K562 (cell line): ENCODE measurements around the gene PRKAR2B. TPM values are rescaled to one million over a fixed set of nuclear protein-coding genes. Genes with fewer than 3 reads are reported as not detected.

Source experiments
- ADNP ChIP-seq: fragments of 200-800 bp; sonication (Bioruptor generic); IDR thresholded peaks from 2 replicates; pipeline ENCODE4 v1.6.1; 2016; ENCODE audit warnings: missing genetic modification characterization, missing compliant biosample characterization
- BCOR ChIP-seq: fragments of 450-650 bp; IDR thresholded peaks from 2 replicates; pipeline ENCODE4 v1.6.1; 2016
- CCNT2 ChIP-seq: IDR thresholded peaks from 2 replicates; pipeline ENCODE4 v1.6.1; 2011; ENCODE audit warnings: borderline replicate concordance, low read depth, mild to moderate bottlenecking, moderate library complexity, mixed read lengths, low read length; ENCODE audit not compliant: insufficient read length; ENCODE audit errors: extremely low read depth
- CHD4 ChIP-seq: fragments of 200-600 bp; sonication (generic); IDR thresholded peaks from 3 replicates; pipeline ENCODE4 v1.6.1; 2012; ENCODE audit warnings: low read depth, mild to moderate bottlenecking, mixed read lengths, low read length, inconsistent platforms; ENCODE audit not compliant: insufficient read depth, insufficient replicate concordance, poor library complexity, severe bottlenecking
- CSDE1 ChIP-seq, 2 experiments: fragments of 450-650 bp; IDR thresholded peaks; 2 replicates each; pipeline ENCODE4 v1.6.1; 2016; ENCODE audit warnings: mild to moderate bottlenecking in 1 of 2
- HDAC3 ChIP-seq: fragments of 450-650 bp; IDR thresholded peaks from 2 replicates; pipeline ENCODE4 v1.6.1; 2018; ENCODE audit warnings: borderline replicate concordance, mild to moderate bottlenecking, moderate library complexity; ENCODE audit not compliant: partially characterized antibody
- KDM1A ChIP-seq, 2 experiments: fragments of 450-650 bp; IDR thresholded peaks; 2 replicates each; pipeline ENCODE4 v1.6.1; 2016; ENCODE audit warnings: mild to moderate bottlenecking in 2 of 2
- PHF21A ChIP-seq: fragments of 450-650 bp; IDR thresholded peaks from 2 replicates; pipeline ENCODE4 v1.6.1; 2017; ENCODE audit warnings: low read depth, borderline replicate concordance
- RBBP5 ChIP-seq: fragments of 200-600 bp; sonication (generic); IDR thresholded peaks from 2 replicates; pipeline ENCODE4 v1.6.1; 2012; ENCODE audit warnings: borderline replicate concordance, mild to moderate bottlenecking, low read length, control low read depth, inconsistent platforms; ENCODE audit not compliant: insufficient read depth, poor library complexity, severe bottlenecking
- RCOR1 ChIP-seq, 2 experiments: IDR thresholded peaks; 2 replicates each; pipeline ENCODE4 v1.6.1; 2012; ENCODE audit warnings: low read depth in 2 of 2, low read length in 2 of 2, borderline replicate concordance in 1 of 2, improper control_type of control experiment in 1 of 2
- ZFP36 ChIP-seq: fragments of 150-350 bp; IDR thresholded peaks from 2 replicates; pipeline ENCODE4 v1.6.1; 2018; ENCODE audit warnings: low read length, low read depth; ENCODE audit not compliant: partially characterized antibody
- polyA plus RNA-seq, 8 experiments: library from polyadenylated mRNA; depleted of rRNA in 4 of 8; stranded (reverse) in 5 of 8; unstranded in 3 of 8; fragments of >200 nt; fragmentation: Nextera tagmentation in 2 of 8; fragmentation: Illumina TruSeq in 1 of 8; extraction: Ambion mirVana in 2 of 8; extraction: Trizol in 1 of 8; gene quantifications; 2 replicates each; pipeline versions ENCODE4 v1.2.1 to v1.2.3, GENCODE V29; 2011 to 2014; ENCODE audit warnings: inconsistent platforms in 1 of 8, missing spikeins in 1 of 8
- total RNA-seq, 7 experiments: library from RNA; depleted of rRNA in 6 of 7; stranded (reverse); fragments of >200 nt in 6 of 7; fragmentation: Illumina TruSeq in 2 of 7; extraction: Trizol in 2 of 7; gene quantifications; 2 replicates each; pipeline versions ENCODE4 v1.2.1 to v1.2.3, GENCODE V29; 2011 to 2021; ENCODE audit warnings: low replicate concordance in 1 of 7
- TF ChIP-seq, protein P1 (sequence below), 2 experiments: fragments of 450-650 bp; IDR thresholded peaks; 2 replicates each; pipeline ENCODE4 v1.6.1; 2016; ENCODE audit warnings: mild to moderate bottlenecking in 2 of 2, borderline replicate concordance in 1 of 2, low read depth in 1 of 2, moderate library complexity in 1 of 2

Gene PRKAR2B
- total and polyA plus RNA-seq, 9 of the 15 experiments (the other 6 are each of a cell fraction or from before 2014, with no cell fraction given) = 59.0 to 173 (median 129) TPM

DNA sequence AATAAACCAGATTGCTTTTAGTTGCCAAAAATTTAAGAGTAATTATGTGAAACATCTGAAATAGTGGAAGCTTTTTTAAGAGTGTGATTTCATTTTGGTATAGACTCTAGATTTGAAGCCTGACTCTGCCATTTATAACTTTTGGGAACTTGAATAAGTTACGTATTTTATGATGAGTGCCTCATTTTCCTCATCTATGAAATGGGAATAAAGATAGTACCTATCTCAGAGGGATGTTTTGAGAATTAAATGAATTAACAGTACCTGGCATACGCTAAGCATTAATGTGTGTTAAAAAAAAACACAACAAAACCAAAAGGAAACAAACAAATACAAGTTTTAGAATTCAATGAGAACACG is 12.9 kb downstream of the PRKAR2B start (continued):
- TF ChIP-seq RCOR1 (IDR thresholded peaks at IDR 0.05; ENCODE audit: borderline replicate concordance in 1 of 2, low read depth in 2 of 2, low read length in 2 of 2) = peak in 1 of 2 experiments; percentile 58; a peak in 1 of 4 replicates
- peak; percentile 24 for TF ChIP-seq HDAC3
- TF ChIP-seq RBBP5 = no peak
- peak; percentile 94 for TF ChIP-seq BCOR
- peak; percentile 65 for TF ChIP-seq CHD4
- TF ChIP-seq, protein P1, sequence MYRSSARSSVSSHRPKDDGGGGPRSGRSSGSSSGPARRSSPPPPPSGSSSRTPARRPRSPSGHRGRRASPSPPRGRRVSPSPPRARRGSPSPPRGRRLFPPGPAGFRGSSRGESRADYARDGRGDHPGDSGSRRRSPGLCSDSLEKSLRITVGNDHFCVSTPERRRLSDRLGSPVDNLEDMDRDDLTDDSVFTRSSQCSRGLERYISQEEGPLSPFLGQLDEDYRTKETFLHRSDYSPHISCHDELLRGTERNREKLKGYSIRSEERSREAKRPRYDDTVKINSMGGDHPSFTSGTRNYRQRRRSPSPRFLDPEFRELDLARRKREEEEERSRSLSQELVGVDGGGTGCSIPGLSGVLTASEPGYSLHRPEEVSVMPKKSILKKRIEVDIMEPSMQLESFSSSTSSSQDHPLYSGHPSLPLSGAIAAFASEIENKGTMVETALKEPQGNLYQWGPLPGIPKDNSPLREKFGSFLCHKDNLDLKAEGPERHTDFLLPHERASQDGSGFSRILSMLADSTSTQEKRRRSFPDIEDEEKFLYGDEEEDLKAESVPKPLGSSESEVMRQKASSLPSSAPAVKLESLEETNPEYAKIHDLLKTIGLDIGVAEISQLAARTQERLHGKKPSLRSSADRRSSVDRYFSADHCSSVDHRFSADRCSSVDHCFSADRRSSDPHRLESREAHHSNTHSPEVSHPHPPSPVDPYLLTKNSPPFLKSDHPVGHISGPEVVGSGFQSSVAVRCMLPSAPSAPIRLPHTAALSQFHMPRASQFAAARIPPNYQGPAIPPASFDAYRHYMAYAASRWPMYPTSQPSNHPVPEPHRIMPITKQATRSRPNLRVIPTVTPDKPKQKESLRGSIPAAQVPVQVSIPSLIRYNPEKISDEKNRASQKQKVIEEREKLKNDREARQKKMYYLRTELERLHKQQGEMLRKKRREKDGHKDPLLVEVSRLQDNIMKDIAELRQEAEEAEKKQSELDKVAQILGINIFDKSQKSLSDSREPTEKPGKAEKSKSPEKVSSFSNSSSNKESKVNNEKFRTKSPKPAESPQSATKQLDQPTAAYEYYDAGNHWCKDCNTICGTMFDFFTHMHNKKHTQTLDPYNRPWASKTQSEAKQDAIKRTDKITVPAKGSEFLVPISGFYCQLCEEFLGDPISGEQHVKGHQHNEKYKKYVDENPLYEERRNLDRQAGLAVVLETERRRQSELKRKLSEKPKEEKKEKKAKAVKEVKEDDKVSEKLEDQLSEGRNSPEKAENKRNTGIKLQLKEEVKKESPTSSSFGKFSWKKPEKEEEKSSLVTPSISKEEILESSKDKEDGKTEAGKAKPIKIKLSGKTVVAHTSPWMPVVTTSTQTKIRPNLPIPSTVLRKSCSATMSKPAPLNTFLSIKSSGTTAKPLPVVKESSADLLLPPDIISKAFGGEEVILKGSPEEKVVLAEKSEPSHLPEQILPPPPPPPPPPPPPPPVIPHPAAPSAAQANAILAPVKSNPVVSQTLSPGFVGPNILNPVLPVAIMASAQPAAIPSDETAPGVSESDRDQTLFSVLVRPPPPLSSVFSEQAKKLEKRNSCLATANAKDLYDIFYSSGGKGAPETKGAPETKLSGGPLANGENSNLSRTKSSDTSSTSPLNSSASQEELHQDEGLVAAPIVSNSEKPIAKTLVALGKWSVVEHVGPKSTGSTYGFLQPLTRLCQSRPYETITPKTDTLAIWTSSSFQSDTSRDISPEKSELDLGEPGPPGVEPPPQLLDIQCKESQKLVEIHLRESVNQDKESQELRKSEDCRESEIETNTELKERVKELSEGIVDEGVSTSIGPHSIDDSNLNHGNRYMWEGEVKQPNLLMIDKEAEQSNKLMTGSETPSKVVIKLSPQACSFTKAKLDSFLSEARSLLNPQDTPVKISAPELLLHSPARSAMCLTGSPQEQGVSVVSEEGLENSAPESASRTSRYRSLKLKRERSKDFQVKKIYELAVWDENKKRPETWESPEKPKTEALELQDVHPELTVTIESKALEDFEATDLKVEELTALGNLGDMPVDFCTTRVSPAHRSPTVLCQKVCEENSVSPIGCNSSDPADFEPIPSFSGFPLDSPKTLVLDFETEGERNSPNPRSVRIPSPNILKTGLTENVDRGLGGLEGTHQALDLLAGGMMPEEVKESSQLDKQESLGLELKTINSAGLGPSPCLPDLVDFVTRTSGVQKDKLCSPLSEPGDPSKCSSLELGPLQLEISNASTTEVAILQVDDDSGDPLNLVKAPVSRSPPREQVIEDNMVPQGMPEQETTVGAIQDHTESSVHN (IDR thresholded peaks at IDR 0.05; ENCODE audit: borderline replicate concordance in 1 of 2, low read depth in 1 of 2) = no peak
- no peak for TF ChIP-seq CSDE1 (IDR thresholded peaks at IDR 0.05)
- TF ChIP-seq ADNP (tag) = peak; percentile 98
- TF ChIP-seq PHF21A = no peak
- no peak for TF ChIP-seq CCNT2
- TF ChIP-seq ZFP36 = no peak
- peak; percentile 34 to 69; a peak in 1 of 4 replicates for TF ChIP-seq KDM1A (IDR thresholded peaks at IDR 0.05)
